ENCODE measurements around the gene CTNNA1. TPM values are rescaled to one million over a fixed set of nuclear protein-coding genes. Genes with fewer than 3 reads are reported as not detected.

Gene CTNNA1
- total RNA-seq, 2 experiments from 2014 or later, result 36.8 to 43.0 TPM

DNA sequence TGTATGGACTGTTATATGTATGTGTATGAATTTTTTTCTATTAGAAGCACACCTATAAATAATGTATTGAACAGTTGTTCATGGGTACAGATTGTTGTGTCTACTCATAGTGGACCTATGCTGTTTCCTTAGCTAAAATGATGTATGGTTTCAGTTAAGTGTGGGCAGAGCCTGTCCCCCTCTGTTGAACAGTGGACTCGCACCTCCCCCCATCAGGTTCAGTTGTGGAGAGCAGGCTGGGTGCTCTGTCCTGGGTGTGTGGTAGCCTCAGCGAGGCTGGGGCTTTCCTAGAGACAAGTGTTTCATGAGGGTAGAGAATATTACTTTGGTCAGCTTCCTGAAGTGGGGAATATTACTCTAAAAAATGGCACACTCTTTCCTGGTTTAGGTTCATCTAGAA is 169.3 kb downstream of the CTNNA1 start:
- Mint-ChIP-seq H3K36me3 (ENCODE audit: low read depth) (peaks cover 2% of the 10 kb centered on the region), H3K27me3 (ENCODE audit: low read depth) (peaks cover 3% of the 10 kb centered on the region), H3K4me3 (no peak overlapping the region), H3K9me3 (no peaks in the 10 kb centered on the region), H3K4me1 (ENCODE audit: low read depth) (no peaks in the 10 kb centered on the region), H3K27ac (no peak overlapping the region)
- CTCF ChIA-PET, result no interaction called here
- intact Hi-C loops (cut with micrococcal nuclease), result no loop called here
- no peak for DNase-seq

DNA sequence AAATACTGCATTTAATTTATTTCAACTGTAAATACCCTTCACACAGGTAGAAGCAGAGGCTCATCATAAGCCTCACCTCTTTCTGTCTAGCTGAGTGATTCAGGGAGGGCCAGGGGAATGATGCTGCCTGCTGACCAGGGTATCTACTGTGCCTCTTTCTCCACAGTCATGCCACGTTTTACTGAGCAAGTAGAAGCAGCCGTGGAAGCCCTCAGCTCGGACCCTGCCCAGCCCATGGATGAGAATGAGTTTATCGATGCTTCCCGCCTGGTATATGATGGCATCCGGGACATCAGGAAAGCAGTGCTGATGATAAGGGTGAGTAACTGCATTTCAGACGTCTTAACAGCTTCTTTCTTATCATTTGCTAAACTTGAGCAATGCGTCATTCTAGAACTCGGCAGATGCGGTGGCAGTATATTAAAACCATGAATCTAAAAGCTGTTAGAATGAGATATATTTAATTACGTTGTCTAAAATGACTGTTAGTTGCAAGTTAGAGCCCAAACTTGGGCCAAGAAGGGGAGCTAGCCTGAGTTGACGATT is 171.9 kb downstream of the CTNNA1 start:
- Mint-ChIP-seq H3K4me1 (ENCODE audit: low read depth) (no peaks in the 10 kb centered on the region), H3K9me3 (no peaks in the 10 kb centered on the region), H3K27ac (no peak overlapping the region), H3K36me3 (ENCODE audit: low read depth) (peaks cover 2% of the 10 kb centered on the region), H3K27me3 (ENCODE audit: low read depth) (peaks cover 3% of the 10 kb centered on the region), H3K4me3 (no peak overlapping the region)
- CTCF ChIA-PET, result interaction anchor here (0.6 kb wide), 1 partner anchor 97 kb away, joined by 5 read pairs; no protein-coding TSS in a partner anchor
- intact Hi-C loops (cut with micrococcal nuclease), result no loop called here
- no peak for DNase-seq

DNA sequence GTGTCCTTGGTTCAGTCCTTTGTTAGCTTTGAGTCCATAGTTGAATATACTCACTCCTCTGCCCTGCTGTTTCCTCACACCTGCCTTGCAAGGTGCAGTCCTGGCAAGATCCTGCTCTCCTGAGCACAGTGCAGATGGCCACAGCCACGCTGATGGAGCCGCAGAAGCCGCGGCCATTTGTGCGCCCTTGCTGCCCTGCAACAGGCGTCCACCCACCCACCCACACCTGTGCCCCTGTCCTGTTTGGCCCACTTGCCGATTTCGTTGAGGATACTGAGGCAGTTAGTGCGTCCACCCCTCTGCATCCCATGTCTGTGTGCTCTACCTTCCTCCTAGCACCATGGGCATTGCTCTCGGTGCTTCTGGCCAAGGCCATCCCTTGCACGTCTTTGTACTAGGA is 173.0 kb downstream of the CTNNA1 start:
- no peak for DNase-seq
- H3K4me1 Mint-ChIP-seq (ENCODE audit: low read depth), result no peaks in the 10 kb centered on the region
- H3K27ac Mint-ChIP-seq, result no peak overlapping the region
- no peak overlapping the region for H3K4me3 Mint-ChIP-seq
- H3K36me3 Mint-ChIP-seq (ENCODE audit: low read depth), result peaks cover 2% of the 10 kb centered on the region
- peaks cover 3% of the 10 kb centered on the region for H3K27me3 Mint-ChIP-seq (ENCODE audit: low read depth)
- CTCF ChIA-PET, result no interaction called here
- intact Hi-C loops (cut with micrococcal nuclease), result no loop called here
- H3K9me3 Mint-ChIP-seq, result no peaks in the 10 kb centered on the region

DNA sequence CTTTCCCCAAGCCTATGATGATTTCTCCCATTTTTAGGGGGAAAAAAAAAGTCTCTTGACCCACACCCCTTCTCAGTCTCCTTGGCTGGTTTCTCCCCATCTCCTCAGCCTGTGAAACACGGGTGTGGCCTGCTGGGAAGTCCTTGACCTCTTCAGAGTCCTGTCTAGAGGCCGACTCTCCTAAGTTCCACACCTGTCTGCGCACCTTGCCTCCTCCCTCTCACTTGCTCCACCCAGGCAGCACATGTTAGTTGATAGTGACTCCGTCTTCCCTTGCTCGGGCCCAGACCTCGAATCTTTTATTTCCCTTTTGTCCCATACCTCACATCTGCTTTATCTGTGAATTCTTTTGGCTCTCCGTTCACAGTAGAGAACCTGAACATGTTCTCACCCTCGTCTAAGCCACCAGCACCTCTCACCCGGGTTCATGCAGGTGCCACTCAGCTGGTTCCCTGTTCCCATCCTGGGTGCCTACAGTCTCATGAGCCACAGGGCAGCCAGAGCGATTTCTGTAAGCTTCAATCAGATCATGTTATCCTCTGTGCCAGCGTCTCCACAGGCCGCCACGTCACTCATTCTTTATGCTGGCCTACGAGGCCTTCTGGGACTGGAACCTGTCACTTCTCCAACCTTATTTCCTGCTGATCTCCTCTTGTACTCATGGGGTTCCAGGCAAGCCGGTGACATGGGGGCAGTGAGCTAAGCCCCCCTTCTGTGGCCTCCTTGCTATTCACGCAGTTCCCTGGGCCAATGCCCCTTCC is 173.6 kb downstream of the CTNNA1 start:
- no peaks in the 10 kb centered on the region for H3K9me3 Mint-ChIP-seq
- CTCF ChIA-PET, result no interaction called here

DNA sequence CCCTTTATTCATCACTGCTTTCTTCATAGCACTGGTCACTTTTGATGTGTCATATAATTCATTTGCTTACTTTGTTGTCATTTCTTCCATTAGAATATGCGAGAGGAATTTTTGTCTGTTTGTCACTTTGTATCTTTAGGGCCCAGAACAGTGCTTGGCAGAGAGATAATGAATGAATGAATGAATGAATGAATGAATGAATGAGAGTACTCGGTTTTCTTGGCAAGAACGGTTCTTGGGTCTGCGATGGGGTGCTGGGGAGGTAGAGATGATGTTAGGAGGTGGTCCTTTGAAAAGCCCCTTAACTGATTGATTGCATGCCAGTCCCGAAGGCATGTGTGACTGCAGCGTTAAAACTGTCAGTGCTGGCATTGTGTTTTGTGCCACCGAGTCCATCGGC is 174.3 kb downstream of the CTNNA1 start:
- Mint-ChIP-seq H3K9me3 (no peaks in the 10 kb centered on the region), H3K27me3 (ENCODE audit: low read depth) (peaks cover 3% of the 10 kb centered on the region), H3K36me3 (ENCODE audit: low read depth) (peaks cover 2% of the 10 kb centered on the region), H3K4me3 (no peak overlapping the region), H3K27ac (no peak overlapping the region), H3K4me1 (ENCODE audit: low read depth) (no peaks in the 10 kb centered on the region)
- intact Hi-C loops (cut with micrococcal nuclease), result no loop called here
- no peak for DNase-seq
- CTCF ChIA-PET, result no interaction called here

More for the DNA sequence above, 173.6 kb downstream of the CTNNA1 start:
- Mint-ChIP-seq H3K27ac (no peak overlapping the region), H3K27me3 (ENCODE audit: low read depth) (peaks cover 3% of the 10 kb centered on the region), H3K4me1 (ENCODE audit: low read depth) (no peaks in the 10 kb centered on the region), H3K36me3 (ENCODE audit: low read depth) (peaks cover 2% of the 10 kb centered on the region), H3K4me3 (no peak overlapping the region)
- intact Hi-C loops (cut with micrococcal nuclease), result no loop called here
- DNase-seq, result no peak

DNA sequence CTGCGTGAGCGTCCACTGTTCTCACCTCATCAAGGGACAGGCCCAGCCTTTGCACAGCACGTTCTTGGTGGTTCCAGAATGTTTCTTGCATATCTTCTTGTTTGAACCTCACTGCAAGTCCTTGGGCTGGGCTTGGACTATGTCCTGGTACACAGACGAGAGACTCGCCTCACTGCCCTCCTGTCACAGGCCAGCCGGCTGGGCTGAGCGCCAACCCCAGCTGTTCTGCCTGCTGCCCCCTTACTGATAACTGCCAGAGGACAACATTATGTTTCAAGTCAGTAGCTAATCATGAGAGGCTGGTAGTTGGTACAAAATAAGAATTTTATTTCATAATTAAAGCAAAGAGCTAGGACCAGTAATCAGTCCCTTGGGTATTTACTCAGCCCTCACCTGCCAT is 174.8 kb downstream of the CTNNA1 start:
- CTCF ChIA-PET, result no interaction called here
- H3K4me3 Mint-ChIP-seq, result no peak overlapping the region
- intact Hi-C loops (cut with micrococcal nuclease), result no loop called here
- H3K27me3 Mint-ChIP-seq (ENCODE audit: low read depth), result peaks cover 3% of the 10 kb centered on the region
- no peaks in the 10 kb centered on the region for H3K9me3 Mint-ChIP-seq
- peaks cover 2% of the 10 kb centered on the region for H3K36me3 Mint-ChIP-seq (ENCODE audit: low read depth)
- no peaks in the 10 kb centered on the region for H3K4me1 Mint-ChIP-seq (ENCODE audit: low read depth)
- no peak overlapping the region for H3K27ac Mint-ChIP-seq
- DNase-seq, result no peak

DNA sequence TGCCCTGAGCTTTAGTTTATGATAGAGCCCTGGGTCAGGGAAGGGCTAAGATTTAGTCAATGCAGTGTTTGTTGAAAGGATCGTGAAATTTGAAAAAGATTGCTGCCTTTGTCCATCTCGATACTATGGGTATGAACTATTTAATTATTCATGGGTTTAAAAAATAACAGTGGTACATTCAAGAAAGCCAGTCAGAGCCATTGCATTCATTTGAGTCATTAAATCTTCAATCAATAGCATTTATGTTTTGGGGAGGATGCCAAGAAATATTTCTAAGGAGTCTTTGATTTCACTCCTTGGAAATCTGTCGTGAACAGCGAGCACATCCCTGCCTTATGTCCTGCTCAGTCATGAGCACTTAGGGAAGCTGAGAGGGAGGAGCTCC is 176.3 kb downstream of the CTNNA1 start:
- no peaks in the 10 kb centered on the region for H3K9me3 Mint-ChIP-seq
- CTCF ChIA-PET, result no interaction called here
- H3K27ac Mint-ChIP-seq, result no peak overlapping the region
- H3K27me3 Mint-ChIP-seq (ENCODE audit: low read depth), result peaks cover 3% of the 10 kb centered on the region
- DNase-seq, result no peak
- H3K4me1 Mint-ChIP-seq (ENCODE audit: low read depth), result no peaks in the 10 kb centered on the region
- H3K36me3 Mint-ChIP-seq (ENCODE audit: low read depth), result peaks cover 2% of the 10 kb centered on the region
- intact Hi-C loops (cut with micrococcal nuclease), result no loop called here
- no peak overlapping the region for H3K4me3 Mint-ChIP-seq

DNA sequence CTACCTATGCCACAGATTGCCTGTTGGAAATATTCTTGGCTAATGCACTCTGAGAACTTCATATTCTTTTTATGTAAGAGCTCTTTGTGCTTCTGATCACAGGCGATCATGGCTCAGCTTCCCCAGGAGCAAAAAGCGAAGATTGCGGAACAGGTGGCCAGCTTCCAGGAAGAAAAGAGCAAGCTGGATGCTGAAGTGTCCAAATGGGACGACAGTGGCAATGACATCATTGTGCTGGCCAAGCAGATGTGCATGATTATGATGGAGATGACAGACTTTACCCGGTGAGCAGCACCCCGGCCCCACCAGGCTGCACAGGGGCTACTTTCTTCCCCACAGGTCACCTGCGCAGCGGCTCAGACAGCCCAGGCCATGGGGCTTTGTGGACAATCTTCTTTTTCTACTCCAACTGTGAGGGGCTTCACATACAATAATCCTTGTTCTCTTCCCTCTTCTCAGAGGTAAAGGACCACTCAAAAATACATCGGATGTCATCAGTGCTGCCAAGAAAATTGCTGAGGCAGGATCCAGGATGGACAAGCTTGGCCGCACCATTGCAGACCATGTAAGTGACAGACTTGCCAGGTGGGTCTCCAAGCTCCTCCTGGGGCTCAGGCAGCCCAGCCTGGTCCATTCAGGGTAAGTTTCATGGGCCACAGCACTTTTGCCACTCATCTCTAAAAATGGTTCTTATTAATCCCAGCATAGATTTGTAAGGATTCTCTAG is 177.3 kb downstream of the CTNNA1 start:
- DNase-seq, result no peak
- Mint-ChIP-seq H3K4me3 (no peak overlapping the region), H3K27ac (no peak overlapping the region), H3K9me3 (no peaks in the 10 kb centered on the region), H3K36me3 (ENCODE audit: low read depth) (peaks cover 2% of the 10 kb centered on the region), H3K4me1 (ENCODE audit: low read depth) (no peaks in the 10 kb centered on the region), H3K27me3 (ENCODE audit: low read depth) (peaks cover 3% of the 10 kb centered on the region)
- CTCF ChIA-PET, result no interaction called here
- intact Hi-C loops (cut with micrococcal nuclease), result no loop called here

DNA sequence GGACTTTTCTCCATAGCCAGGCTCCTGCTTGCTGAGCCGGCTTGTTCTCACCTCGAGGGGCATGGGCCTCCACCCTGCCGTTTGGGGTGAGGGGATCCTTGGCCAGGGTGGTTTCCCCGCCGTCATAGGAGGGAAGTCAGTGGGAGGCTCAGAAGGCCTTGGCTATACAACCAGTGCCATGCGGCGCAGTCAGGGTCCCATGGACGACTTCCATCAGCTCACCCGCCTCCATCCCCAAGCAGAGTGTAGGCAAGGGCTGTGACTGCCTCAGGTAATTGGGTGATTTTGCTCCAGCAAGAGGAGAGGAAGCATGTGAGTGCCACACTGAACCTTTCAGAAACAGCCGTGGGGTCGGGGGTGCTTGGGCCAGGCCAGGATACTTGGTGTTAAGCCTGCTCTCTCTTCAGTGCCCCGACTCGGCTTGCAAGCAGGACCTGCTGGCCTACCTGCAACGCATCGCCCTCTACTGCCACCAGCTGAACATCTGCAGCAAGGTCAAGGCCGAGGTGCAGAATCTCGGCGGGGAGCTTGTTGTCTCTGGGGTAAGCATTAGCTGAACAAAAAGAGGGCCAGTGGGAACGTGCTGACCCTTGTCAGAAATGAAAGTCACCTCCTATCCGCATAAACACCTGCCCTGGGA is 179.1 kb downstream of the CTNNA1 start:
- intact Hi-C loops (cut with micrococcal nuclease), result no loop called here
- no peak overlapping the region for H3K27ac Mint-ChIP-seq
- H3K27me3 Mint-ChIP-seq (ENCODE audit: low read depth), result no peaks in the 10 kb centered on the region
- H3K4me3 Mint-ChIP-seq, result no peak overlapping the region
- CTCF ChIA-PET, result interaction anchor here (1.9 kb wide), 1 partner anchor 143 kb away, joined by 4 read pairs; no protein-coding TSS in a partner anchor
- no peak for DNase-seq
- no peaks in the 10 kb centered on the region for H3K36me3 Mint-ChIP-seq (ENCODE audit: low read depth)
- no peaks in the 10 kb centered on the region for H3K4me1 Mint-ChIP-seq (ENCODE audit: low read depth)
- no peaks in the 10 kb centered on the region for H3K9me3 Mint-ChIP-seq

DNA sequence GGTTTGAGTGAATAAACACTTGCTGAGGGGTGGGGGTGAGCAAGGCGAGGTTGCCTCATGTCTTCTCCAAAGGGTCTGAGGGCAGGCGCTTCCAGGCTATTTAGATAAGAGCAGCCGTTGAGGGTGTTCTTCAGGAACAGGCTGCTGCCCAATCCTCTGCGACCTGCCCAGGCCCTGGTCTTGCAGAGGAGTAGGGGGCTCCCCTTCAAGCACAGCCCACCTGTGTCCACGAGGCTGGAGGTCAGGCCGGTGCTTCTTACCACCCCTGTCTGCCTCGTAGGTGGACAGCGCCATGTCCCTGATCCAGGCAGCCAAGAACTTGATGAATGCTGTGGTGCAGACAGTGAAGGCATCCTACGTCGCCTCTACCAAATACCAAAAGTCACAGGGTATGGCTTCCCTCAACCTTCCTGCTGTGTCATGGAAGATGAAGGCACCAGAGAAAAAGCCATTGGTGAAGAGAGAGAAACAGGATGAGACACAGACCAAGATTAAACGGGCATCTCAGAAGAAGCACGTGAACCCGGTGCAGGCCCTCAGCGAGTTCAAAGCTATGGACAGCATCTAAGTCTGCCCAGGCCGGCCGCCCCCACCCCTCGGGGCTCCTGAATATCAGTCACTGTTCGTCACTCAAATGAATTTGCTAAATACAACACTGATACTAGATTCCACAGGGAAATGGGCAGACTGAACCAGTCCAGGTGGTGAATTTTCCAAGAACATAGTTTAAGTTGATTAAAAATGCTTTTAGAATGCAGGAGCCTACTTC is 180.5 kb downstream of the CTNNA1 start:
- Mint-ChIP-seq H3K27ac (no peak overlapping the region), H3K9me3 (no peaks in the 10 kb centered on the region), H3K4me3 (no peak overlapping the region), H3K4me1 (ENCODE audit: low read depth) (no peaks in the 10 kb centered on the region), H3K27me3 (ENCODE audit: low read depth) (no peaks in the 10 kb centered on the region), H3K36me3 (ENCODE audit: low read depth) (no peaks in the 10 kb centered on the region)
- CTCF ChIA-PET, result no interaction called here
- DNase-seq, result no peak
- intact Hi-C loops (cut with micrococcal nuclease), result no loop called here

DNA sequence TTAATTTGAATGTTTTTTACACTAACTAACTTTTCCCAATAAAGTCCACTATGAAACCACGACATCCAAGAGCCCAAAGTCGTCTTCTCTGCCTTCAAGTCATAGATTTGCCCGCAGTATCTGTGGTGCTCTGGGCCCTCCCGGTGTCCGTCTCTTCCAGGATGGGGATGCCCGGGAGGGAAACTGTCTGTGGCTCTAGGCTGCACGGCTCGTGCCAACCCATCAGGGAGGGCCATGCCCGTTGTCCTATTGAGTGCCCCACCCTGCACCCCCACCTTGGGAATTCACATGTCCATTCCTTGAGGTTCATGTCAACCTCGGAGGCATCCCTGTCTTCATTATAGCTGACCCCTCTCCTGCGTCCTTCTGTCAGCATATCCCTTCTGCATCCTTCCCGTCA is 181.7 kb downstream of the CTNNA1 start:
- no peaks in the 10 kb centered on the region for H3K27me3 Mint-ChIP-seq (ENCODE audit: low read depth)

DNA sequence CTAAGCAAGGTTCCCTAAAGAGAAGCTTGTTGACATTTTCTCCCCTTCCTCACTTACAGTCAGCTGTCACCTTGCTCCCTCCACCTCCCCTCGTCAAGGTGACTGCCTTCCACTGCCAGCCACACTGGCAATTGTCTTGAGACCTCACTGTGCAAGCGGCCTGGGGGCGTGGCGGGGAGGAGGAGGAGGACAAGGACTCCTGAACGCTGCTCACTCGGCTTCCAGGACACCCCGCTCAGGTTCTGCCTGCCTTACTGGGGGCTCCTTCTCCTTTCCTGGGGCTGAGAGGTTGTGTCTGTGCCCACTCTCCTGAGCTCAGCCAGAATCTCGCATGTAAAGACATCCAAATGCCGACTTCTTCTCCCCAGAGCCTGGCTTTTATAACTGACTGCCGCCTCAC is 182.2 kb downstream of the CTNNA1 start:
- CTCF ChIA-PET, result no interaction called here
- intact Hi-C loops (cut with micrococcal nuclease), result no loop called here
- Mint-ChIP-seq H3K36me3 (ENCODE audit: low read depth) (no peaks in the 10 kb centered on the region), H3K27ac (no peak overlapping the region), H3K9me3 (no peaks in the 10 kb centered on the region), H3K27me3 (ENCODE audit: low read depth) (no peaks in the 10 kb centered on the region), H3K4me3 (no peak overlapping the region), H3K4me1 (ENCODE audit: low read depth) (no peaks in the 10 kb centered on the region)
- DNase-seq, result no peak

More for the DNA sequence above, 181.7 kb downstream of the CTNNA1 start:
- H3K4me3 Mint-ChIP-seq, result no peak overlapping the region
- H3K36me3 Mint-ChIP-seq (ENCODE audit: low read depth), result no peaks in the 10 kb centered on the region
- intact Hi-C loops (cut with micrococcal nuclease), result no loop called here
- H3K9me3 Mint-ChIP-seq, result no peaks in the 10 kb centered on the region
- CTCF ChIA-PET, result no interaction called here
- H3K4me1 Mint-ChIP-seq (ENCODE audit: low read depth), result no peaks in the 10 kb centered on the region
- no peak overlapping the region for H3K27ac Mint-ChIP-seq
- DNase-seq, result no peak
